NCI-H1048 (cell line): ENCODE results near the gene CHRM3.
"Not testable (repeated sequence)": the region's sequence is repeated elsewhere in the genome, so short reads cannot be mapped to it uniquely, and the experiment has no call there.

ENCODE experiments used
- DNase-seq: peaks from one replicate; lab custom pipeline; 2025; lab: John Stamatoyannopoulos, UW

CHRM3 gene

GRCh38 chr1:239386453-239387303 lies at the start of gene CHRM3:
TSS of gene CHRM3 (plus strand) at chr1:239386568. CDS start at chr1:239907452, 520,884 bp downstream.
- no peak for DNase-seq

DNA sequence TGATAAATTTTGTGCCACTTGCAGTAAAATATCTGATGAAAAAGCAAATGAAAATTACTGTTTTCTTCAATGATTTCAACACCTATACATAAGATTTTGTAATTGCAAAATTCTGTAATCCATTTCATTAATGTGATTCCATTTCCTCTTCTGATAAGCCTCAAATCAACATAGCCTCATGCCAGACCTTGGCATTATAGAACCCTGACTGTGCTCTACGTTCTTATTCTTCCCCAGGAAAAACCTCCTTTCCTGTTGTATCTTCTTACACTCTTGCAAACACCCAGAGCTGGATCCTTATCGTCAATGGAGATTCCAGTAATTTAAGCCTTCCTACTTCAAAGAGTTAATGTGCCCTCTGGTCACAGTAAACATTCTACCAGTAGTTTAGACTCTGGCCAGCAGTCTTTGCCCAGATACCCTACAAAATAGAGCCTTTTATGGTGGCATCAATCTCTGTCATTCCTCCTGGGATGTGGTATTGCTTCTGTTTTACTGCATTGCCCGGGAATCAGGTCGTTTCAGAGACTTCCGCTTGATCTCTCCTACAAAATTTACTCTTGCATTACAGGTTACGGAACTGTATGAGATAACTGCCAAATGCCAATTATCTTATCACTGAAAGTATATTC lies 48.5 kb upstream of the CHRM3 start:
- no peak for DNase-seq

DNA sequence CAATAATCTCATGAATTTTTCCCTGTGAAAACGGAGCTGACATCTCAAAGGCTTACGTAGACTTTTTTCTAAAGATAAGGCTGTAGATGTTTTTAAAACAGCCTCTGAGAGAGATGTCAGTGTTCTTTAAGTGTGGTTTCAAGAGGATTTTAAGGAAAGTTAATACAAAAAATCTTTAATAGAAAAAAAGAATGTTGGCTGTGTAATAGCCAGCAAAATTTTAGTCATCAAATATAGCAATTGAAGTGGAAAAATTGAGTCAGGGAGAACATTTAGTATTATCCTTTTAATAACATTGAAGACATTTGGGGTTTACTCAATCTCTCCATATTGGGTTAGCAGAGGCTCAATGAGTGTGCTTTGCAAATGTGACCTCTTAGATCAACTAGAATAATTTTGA lies 38.6 kb upstream of the CHRM3 start:
- no peak for DNase-seq

- DNase-seq = no peak
Observed at GRCh38 chr1:239348635-239349353, 37.6 kb upstream of the CHRM3 start.

- DNase-seq = no peak
Observed at GRCh38 chr1:239349699-239350098, 36.7 kb upstream of the CHRM3 start.

GRCh38 chr1:239353536-239353935 lies 32.8 kb upstream of the CHRM3 start:
- no peak for DNase-seq

- no peak for DNase-seq
Observed at GRCh38 chr1:239354231-239354630, 32.1 kb upstream of the CHRM3 start.

DNA sequence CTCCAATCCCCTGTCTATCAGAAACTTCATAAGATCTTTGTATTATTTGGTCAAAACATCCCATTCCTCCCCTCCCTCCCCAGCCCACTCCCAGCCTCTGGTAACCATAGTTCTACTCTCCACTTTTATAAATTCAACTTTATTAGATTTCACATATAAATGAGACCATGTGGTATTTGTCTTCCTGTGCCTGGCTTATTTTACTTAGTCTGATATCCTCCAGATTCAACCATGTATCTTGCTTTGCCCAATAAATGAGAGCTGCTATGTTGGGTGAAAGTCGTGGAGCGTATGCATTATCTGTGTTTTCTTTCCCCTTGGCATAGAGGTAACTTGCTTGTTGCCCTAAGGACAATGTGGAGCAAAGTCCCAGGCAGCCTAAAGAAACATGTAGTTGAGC lies 28.5 kb upstream of the CHRM3 start:
- no peak for DNase-seq

- no peak for DNase-seq
Observed at GRCh38 chr1:239361403-239361802, 25.0 kb upstream of the CHRM3 start.

- no peak for DNase-seq
Observed at GRCh38 chr1:239363930-239364329, 22.4 kb upstream of the CHRM3 start.

- DNase-seq = no peak
Observed at GRCh38 chr1:239367196-239367810, 19.1 kb upstream of the CHRM3 start.

GRCh38 chr1:239368436-239369109 lies 17.8 kb upstream of the CHRM3 start:
- no peak for DNase-seq

GRCh38 chr1:239370869-239371268 lies 15.5 kb upstream of the CHRM3 start:
- not testable (repeated sequence) for DNase-seq

DNA sequence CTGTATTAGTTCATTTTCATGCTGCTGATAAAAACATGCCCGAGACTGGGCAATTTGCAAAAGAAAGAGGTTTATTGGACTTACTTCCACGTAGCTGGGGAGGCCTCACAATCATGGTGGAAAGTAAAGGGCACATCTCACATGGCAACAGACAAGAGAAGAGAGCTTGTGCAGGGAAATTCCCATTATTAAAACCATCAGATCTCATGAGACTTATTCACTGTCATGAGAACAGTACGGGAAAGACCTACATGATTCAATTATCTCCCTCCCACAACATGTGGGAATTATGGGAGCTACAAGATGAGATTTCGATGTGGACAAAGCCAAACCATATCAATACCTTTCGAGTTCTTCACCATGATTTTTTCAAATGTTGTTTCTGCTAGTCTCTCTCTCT lies 3.7 kb upstream of the CHRM3 start:
- no peak for DNase-seq

GRCh38 chr1:239383714-239384113 lies 2.7 kb upstream of the CHRM3 start:
- no peak for DNase-seq

DNA sequence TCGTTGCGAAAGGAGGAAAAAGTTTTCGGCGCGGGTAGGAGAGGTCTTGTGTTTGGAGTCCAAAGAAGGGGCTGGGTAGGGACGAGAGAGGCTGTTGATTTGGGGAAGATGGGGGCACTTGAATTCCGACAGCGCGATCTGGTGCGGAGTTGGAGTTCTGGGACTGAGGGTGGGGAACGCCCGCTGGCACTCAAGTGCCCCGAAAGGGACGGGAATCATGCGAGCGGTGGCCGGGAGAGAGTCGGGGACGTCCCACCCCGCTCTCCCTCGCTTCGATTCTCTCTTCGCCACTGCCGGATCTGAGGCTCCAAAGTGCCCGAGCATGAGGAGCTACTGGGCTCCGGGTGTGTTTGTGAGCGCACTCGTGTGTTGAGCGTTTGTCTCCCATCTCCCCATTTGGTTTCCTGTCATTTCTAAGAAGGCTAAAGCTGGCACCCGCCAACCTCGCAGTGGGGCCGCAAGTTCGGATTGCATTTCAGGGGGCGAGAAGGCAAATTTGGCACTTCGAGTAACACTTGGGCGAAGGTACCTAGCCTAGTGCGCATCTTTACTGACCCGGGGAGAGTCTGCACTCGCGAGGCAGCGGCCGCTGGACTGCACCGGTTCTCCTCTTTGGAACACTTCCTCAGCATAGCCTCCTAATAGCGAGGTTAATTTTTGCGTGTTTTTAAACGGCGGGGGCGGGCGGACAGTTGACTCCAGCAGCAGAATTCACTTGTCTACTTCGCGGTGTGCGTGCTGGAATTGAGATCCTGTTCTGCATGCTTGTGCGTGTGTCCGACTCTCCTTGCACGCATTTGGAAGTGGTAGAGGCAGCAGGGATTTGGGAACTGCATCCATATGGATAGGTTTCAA lies 1.2 kb downstream of the CHRM3 start:
- no peak for DNase-seq

GRCh38 chr1:239388159-239388485 lies 1.8 kb downstream of the CHRM3 start:
- DNase-seq = no peak

GRCh38 chr1:239388578-239388977 lies 2.2 kb downstream of the CHRM3 start:
- DNase-seq = no peak

- DNase-seq = no peak
Observed at GRCh38 chr1:239389703-239390102, 3.3 kb downstream of the CHRM3 start.

DNA sequence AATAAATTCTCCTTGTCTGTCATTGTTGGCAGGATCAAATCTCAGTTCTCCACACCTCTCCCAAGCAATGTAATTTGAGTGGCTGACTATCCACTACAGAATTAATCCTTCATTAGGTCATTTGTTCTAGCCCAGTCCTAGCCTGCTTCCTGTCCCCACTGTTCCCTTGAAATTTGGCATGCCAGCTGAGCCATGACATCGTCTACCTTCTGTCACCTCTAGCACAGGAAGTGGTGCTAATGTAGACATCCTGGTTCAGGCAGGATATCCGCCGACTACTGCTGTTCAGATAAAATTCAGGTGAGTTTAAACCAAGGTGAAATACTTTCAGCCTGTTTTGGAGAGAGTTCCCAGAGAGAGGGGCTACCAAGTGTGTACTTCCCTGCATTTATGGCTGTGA lies 5.9 kb downstream of the CHRM3 start:
- DNase-seq = no peak

GRCh38 chr1:239394107-239394506 lies 7.7 kb downstream of the CHRM3 start:
- DNase-seq = no peak
